ENCODE data around the gene MCUB. TPM values are rescaled to one million over a fixed set of nuclear protein-coding genes. Genes with fewer than 3 reads are reported as not detected.
A peak's percentile ranks its signal among the peaks of the same experiment; 100 is the strongest.
"Not testable (repeated sequence)": the region's sequence is repeated elsewhere in the genome, so short reads cannot be mapped to it uniquely, and the experiment has no call there.

MCUB gene, protein sequence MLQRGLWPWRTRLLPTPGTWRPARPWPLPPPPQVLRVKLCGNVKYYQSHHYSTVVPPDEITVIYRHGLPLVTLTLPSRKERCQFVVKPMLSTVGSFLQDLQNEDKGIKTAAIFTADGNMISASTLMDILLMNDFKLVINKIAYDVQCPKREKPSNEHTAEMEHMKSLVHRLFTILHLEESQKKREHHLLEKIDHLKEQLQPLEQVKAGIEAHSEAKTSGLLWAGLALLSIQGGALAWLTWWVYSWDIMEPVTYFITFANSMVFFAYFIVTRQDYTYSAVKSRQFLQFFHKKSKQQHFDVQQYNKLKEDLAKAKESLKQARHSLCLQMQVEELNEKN
- total RNA-seq (10 to 100 TPM in 1 of 10 donors, 1 to 10 TPM in 9; 1.7 to 12.6 (median 3.3) TPM), polyA plus RNA-seq (1 to 10 TPM; 3.6 to 7.4 TPM)
- long read RNA-seq, donor 1, partial matches to known transcripts: 0 of 6 reads
- long read RNA-seq, donor 1, other reads (novel, unspliced or antisense): 2 of 6 reads
- long read RNA-seq, donor 2, partial matches to known transcripts: 0 of 2 reads
- long read RNA-seq, donor 2, other reads (novel, unspliced or antisense): 0 of 2 reads
- long read RNA-seq, donor 3, transcript MCUB-201 (8 exons, 2,278 nt): major isoform, 16 of 19 reads
- long read RNA-seq, donor 3, partial matches to known transcripts: 0 of 19 reads
- long read RNA-seq, donor 3, other reads (novel, unspliced or antisense): 2 of 19 reads

DNA sequence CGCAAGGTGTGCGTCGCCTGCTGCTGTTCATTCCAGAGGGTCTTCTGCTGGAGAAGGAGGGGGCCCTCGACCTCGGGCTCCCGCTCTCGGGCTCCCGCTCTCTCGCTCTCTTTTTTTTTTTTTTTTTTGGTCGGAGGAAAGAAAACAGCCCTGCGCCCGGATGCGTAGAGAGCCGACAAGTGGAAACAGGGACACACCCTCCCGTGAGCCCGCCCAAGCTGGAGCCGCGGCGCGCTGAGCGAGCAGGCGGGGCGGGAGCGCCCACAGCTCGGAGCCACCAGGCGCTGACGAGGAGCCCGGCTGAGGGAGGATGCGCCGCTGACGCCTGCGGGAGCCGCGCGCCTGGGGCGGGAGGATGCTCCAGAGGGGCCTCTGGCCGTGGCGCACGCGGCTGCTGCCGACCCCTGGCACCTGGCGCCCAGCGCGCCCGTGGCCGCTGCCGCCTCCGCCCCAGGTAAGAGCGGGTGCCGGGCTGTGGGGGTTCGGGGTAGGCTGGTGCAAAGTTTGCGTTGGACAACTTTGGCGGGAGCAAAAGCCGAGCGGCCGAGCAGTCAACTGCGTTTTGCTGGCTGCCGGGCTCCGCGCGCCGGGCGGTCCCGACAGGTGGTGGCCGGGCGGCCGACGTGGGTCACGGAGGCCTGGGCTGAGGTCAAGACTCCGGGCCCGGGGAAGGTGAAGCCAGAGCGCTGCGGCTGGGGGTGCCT, at the start of gene MCUB:
Gene MCUB, plus strand, starts transcription at position 264 of the 704 bp plus-strand sequence. Its CDS starts 92 bp downstream, at position 356.
- H3K4me3 ChIP-seq: peak within 1 kb of the TSS; percentile 58 to 87 (median 74)
- peaks cover 0 to 24% (median 11%) of the 10 kb centered on the region in 9 donors for H3K4me1 ChIP-seq
- H3K27me3 ChIP-seq: peaks cover 0 to 3% (median 0%) of the 10 kb centered on the region in 7 donors
- peak within 1 kb of the TSS; percentile 69 to 94 (median 86) for H3K27ac ChIP-seq
- DNase-seq (peak; percentile 85 to 88), ATAC-seq (peak; percentile 97 to 99 (median 98))
- 0% methylated on average over 51 to 73 of the region's 73 CpGs for WGBS, 2 donors
- H3K36me3 ChIP-seq: peaks cover 0 to 6% (median 0%) of the 10 kb centered on the region in 9 donors
- H3K9me3 ChIP-seq: peaks cover 0 to 8% (median 0%) of the 10 kb centered on the region in 11 donors
- intact Hi-C loops (cut with DNase I): loop anchor here in 7 of 10 donors (2.0 to 10.0 kb wide), 6 partner anchors 105 to 255 kb away; partner anchors contain the start of genes SEC24B (in 6 of the 7), CASP6 (in 3 of the 7) and GAR1 (in 1 of the 7)
- TF ChIP-seq, protein P1, sequence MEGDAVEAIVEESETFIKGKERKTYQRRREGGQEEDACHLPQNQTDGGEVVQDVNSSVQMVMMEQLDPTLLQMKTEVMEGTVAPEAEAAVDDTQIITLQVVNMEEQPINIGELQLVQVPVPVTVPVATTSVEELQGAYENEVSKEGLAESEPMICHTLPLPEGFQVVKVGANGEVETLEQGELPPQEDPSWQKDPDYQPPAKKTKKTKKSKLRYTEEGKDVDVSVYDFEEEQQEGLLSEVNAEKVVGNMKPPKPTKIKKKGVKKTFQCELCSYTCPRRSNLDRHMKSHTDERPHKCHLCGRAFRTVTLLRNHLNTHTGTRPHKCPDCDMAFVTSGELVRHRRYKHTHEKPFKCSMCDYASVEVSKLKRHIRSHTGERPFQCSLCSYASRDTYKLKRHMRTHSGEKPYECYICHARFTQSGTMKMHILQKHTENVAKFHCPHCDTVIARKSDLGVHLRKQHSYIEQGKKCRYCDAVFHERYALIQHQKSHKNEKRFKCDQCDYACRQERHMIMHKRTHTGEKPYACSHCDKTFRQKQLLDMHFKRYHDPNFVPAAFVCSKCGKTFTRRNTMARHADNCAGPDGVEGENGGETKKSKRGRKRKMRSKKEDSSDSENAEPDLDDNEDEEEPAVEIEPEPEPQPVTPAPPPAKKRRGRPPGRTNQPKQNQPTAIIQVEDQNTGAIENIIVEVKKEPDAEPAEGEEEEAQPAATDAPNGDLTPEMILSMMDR (IDR thresholded peaks at IDR 0.05): no peak

DNA sequence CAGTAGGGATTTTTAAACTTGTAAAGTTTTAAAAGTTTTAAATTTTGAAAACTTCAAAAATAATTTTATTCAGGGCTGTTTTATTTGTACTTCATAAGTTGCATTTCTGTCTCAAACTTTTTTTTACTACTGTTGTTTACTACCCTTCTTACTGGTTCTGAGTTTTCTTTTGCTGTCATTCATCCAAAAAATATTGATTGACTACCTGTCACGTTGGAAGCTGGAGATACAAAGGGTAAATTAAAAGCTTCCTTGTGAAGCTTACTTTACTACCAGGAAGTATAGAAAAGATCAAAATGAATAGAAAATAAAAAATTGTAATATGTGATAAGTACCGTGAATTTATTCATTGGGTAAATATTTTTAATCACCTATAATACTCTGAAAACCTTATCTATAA, 49.4 kb upstream of the MCUB start:
- intact Hi-C loops (cut with DNase I): loop anchor here in 1 of 10 donors (10.0 kb wide), 1 partner anchor 76 kb away; the partner anchor contains the start of gene SEC24B

DNA sequence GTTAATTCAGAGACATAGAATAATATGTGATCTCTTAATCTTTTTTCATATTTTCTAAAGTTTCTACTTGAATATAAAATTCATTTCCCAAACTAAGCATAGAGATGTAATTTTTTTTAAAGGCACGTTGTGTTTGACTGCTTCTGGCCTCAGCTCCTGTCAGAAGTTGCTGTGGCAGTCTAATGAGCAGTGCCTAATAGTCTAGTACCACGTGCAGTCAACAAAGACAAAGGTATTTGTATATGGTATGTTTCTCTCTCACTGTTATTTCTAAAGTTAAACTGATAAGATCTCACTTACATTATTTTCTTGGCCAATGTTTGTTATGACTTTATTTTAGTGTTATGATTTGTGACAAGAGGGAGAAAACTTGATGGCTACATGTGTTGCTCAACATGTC, 48.6 kb upstream of the MCUB start:
- intact Hi-C loops (cut with DNase I): loop anchor here in 1 of 10 donors (10.0 kb wide), 1 partner anchor 77 kb away; the partner anchor contains the start of gene SEC24B
- no peak for DNase-seq
- no peak for ATAC-seq
- H3K27ac ChIP-seq: no peak overlapping the region
- no peak overlapping the region for H3K4me3 ChIP-seq
- H3K9me3 ChIP-seq: no peaks in the 10 kb centered on the region
- TF ChIP-seq, protein P1 (IDR thresholded peaks at IDR 0.05): no peak
- H3K36me3 ChIP-seq: peaks cover 0 to 100% (median 26%) of the 10 kb centered on the region in 9 donors
- WGBS, 2 donors: 32 to 33% methylated on average over 2 of the region's 2 CpGs
- no peaks in the 10 kb centered on the region for H3K27me3 ChIP-seq
- H3K4me1 ChIP-seq: no peaks in the 10 kb centered on the region

More for the DNA sequence above, 49.4 kb upstream of the MCUB start:
- H3K4me1 ChIP-seq: no peaks in the 10 kb centered on the region
- no peak for DNase-seq
- H3K9me3 ChIP-seq: no peaks in the 10 kb centered on the region
- peaks cover 0 to 100% (median 21%) of the 10 kb centered on the region in 9 donors for H3K36me3 ChIP-seq
- TF ChIP-seq, protein P1 (IDR thresholded peaks at IDR 0.05): no peak
- H3K4me3 ChIP-seq: no peak overlapping the region
- H3K27ac ChIP-seq: no peak overlapping the region
- ATAC-seq: no peak
- H3K27me3 ChIP-seq: no peaks in the 10 kb centered on the region
- 69 to 77% methylated on average over 2 of the region's 2 CpGs for WGBS, 2 donors

DNA sequence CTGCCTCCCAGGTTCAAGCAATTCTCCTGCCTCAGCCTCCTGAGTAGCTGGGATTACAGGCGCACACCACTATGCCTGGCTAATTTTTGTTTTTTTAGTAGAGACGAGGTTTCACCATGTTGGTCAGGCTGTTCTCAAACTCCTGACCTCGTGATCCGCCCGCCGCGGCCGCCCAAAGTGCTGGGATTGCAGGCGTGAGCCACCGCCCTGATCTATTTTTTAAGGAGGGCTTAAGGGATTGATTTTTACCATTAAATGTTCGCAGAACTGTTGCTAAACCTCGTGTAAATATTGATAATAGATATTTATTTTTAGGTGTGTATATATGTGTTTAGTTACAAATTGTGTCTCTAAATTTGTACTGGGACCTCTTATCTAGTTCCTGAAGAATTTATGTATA, 46.7 kb upstream of the MCUB start:
- H3K9me3 ChIP-seq, ATAC-seq, H3K27me3 ChIP-seq, H3K4me1 ChIP-seq, H3K27ac ChIP-seq, DNase-seq, H3K4me3 ChIP-seq: not testable (repeated sequence)
- H3K36me3 ChIP-seq: peaks cover 0 to 100% (median 32%) of the 10 kb centered on the region in 9 donors
- intact Hi-C loops (cut with DNase I): loop anchor here in 1 of 10 donors (10.0 kb wide), 1 partner anchor 79 kb away; the partner anchor contains the start of gene SEC24B
- 97 to 98% methylated on average over 12 of the region's 12 CpGs for WGBS, 2 donors
